ENCODE results near the gene IFT43.

IFT43 gene

GRCh38 chr14:75985618-75986438 lies at the start of gene IFT43:
Gene IFT43, plus strand, starts transcription at chr14:75985763. Its CDS starts 24 bp downstream, at chr14:75985787.
- peak; percentile 86 for DNase-seq (ENCODE audit: low read depth)

GRCh38 chr14:75939200-75939599 lies 46.4 kb upstream of the IFT43 start:
- DNase-seq (ENCODE audit: low read depth): no peak

GRCh38 chr14:75941030-75941429 lies 44.5 kb upstream of the IFT43 start:
- DNase-seq (ENCODE audit: low read depth): no peak

- DNase-seq (ENCODE audit: low read depth): no peak
These were observed 40.8 kb upstream of the IFT43 start for GRCh38 chr14:75944607-75945241.

- no peak for DNase-seq (ENCODE audit: low read depth)
These were observed 38.8 kb upstream of the IFT43 start for GRCh38 chr14:75946785-75947184.

GRCh38 chr14:75952489-75952888 lies 33.1 kb upstream of the IFT43 start:
- DNase-seq (ENCODE audit: low read depth): no peak

GRCh38 chr14:75959031-75959430 lies 26.5 kb upstream of the IFT43 start:
- DNase-seq (ENCODE audit: low read depth): no peak

- DNase-seq (ENCODE audit: low read depth): no peak
These were observed 25.3 kb upstream of the IFT43 start for GRCh38 chr14:75960231-75960630.

GRCh38 chr14:75961662-75962061 lies 23.9 kb upstream of the IFT43 start:
- no peak for DNase-seq (ENCODE audit: low read depth)

- no peak for DNase-seq (ENCODE audit: low read depth)
These were observed 17.7 kb upstream of the IFT43 start for GRCh38 chr14:75967866-75968265.

- DNase-seq (ENCODE audit: low read depth): no peak
These were observed 17.1 kb upstream of the IFT43 start for GRCh38 chr14:75968456-75968855.

GRCh38 chr14:75969126-75969525 lies 16.4 kb upstream of the IFT43 start:
- DNase-seq (ENCODE audit: low read depth): no peak

GRCh38 chr14:75969891-75970290 lies 15.7 kb upstream of the IFT43 start:
- no peak for DNase-seq (ENCODE audit: low read depth)

GRCh38 chr14:75970989-75971388 lies 14.6 kb upstream of the IFT43 start:
- DNase-seq (ENCODE audit: low read depth): no peak

- no peak for DNase-seq (ENCODE audit: low read depth)
These were observed 14.1 kb upstream of the IFT43 start for GRCh38 chr14:75971509-75971908.

GRCh38 chr14:75972801-75973421 lies 12.7 kb upstream of the IFT43 start:
- DNase-seq (ENCODE audit: low read depth): no peak

- DNase-seq (ENCODE audit: low read depth): no peak
These were observed 8.6 kb upstream of the IFT43 start for GRCh38 chr14:75976826-75977581.

GRCh38 chr14:75977582-75977943 lies 8.0 kb upstream of the IFT43 start:
- no peak for DNase-seq (ENCODE audit: low read depth)

GRCh38 chr14:75978249-75978731 lies 7.3 kb upstream of the IFT43 start:
- DNase-seq (ENCODE audit: low read depth): no peak

- DNase-seq (ENCODE audit: low read depth): no peak
These were observed 6.4 kb upstream of the IFT43 start for GRCh38 chr14:75979071-75979571.

- DNase-seq (ENCODE audit: low read depth): no peak
These were observed 5.7 kb upstream of the IFT43 start for GRCh38 chr14:75979648-75980565.

Data from activated gamma-delta T cell treated with anti-CD3 and anti-CD28 coated beads, Interleukin-2, amount 50 U/mL, for 16 hours (primary cell).